ENCODE data around the gene CXXC5. TPM values are rescaled to one million over a fixed set of nuclear protein-coding genes. Genes with fewer than 3 reads are reported as not detected.
A peak's percentile ranks its signal among the peaks of the same experiment; 100 is the strongest.

The CXXC5 gene
- total and polyA plus RNA-seq, 2 of the 4 experiments (the other 2 are of a cell fraction) = 24.9 to 35.7 TPM

GRCh38 chr5:139651043-139651834 lies 3.1 kb downstream of the CXXC5 start (continued):
- TF ChIP-seq USF2 (IDR thresholded peaks at IDR 0.05; ENCODE audit: low read depth, low read length) = peak; percentile 66
- no peak for TF ChIP-seq MAZ (IDR thresholded peaks at IDR 0.05; ENCODE audit: borderline replicate concordance, low read depth, low read length)

Measured in IMR-90 (cell line).